GM18861 (cell line): ENCODE data around the gene JADE3.

Source experiments
- ATAC-seq: cut with Tn5 transposase; IDR thresholded peaks from one replicate; pipeline ENCODE4 v1.9.1; 2021; ENCODE audit not compliant: unreplicated experiment

The JADE3 gene

GRCh38 chrX:46912098-46912602, at the start of gene JADE3:
TSS of gene JADE3 (plus strand) at chrX:46912421. CDS start at chrX:46984895, 72,474 bp downstream.
- ATAC-seq: no peak

- ATAC-seq: no peak
These were observed 49.1 kb upstream of the JADE3 start for GRCh38 chrX:46863072-46863471.

- ATAC-seq: no peak
These were observed 47.6 kb upstream of the JADE3 start for GRCh38 chrX:46864606-46865005.

GRCh38 chrX:46865281-46865680, 46.9 kb upstream of the JADE3 start:
- no peak for ATAC-seq

GRCh38 chrX:46866726-46867125, 45.5 kb upstream of the JADE3 start:
- no peak for ATAC-seq

- no peak for ATAC-seq
These were observed 38.5 kb upstream of the JADE3 start for GRCh38 chrX:46873746-46874145.

GRCh38 chrX:46876901-46877300, 35.3 kb upstream of the JADE3 start:
- no peak for ATAC-seq

- ATAC-seq: no peak
These were observed 30.0 kb upstream of the JADE3 start for GRCh38 chrX:46882266-46882665.

- ATAC-seq: no peak
These were observed 27.4 kb upstream of the JADE3 start for GRCh38 chrX:46884799-46885198.

- ATAC-seq: no peak
These were observed 14.0 kb upstream of the JADE3 start for GRCh38 chrX:46898207-46898606.

- ATAC-seq: peak; percentile 74
These were observed 8.6 kb upstream of the JADE3 start for GRCh38 chrX:46903458-46904242.

GRCh38 chrX:46904626-46905025, 7.6 kb upstream of the JADE3 start:
- ATAC-seq: no peak

- ATAC-seq: no peak
These were observed 1.8 kb upstream of the JADE3 start for GRCh38 chrX:46910415-46910814.

- no peak for ATAC-seq
These were observed 626 bp downstream of the JADE3 start for GRCh38 chrX:46912603-46913491.

- no peak for ATAC-seq
These were observed 1.4 kb downstream of the JADE3 start for GRCh38 chrX:46913667-46914066.

- ATAC-seq: no peak
These were observed 4.1 kb downstream of the JADE3 start for GRCh38 chrX:46916273-46916672.

- no peak for ATAC-seq
These were observed 5.4 kb downstream of the JADE3 start for GRCh38 chrX:46917622-46918021.

GRCh38 chrX:46918434-46918833, 6.2 kb downstream of the JADE3 start:
- ATAC-seq: no peak

- no peak for ATAC-seq
These were observed 8.0 kb downstream of the JADE3 start for GRCh38 chrX:46920235-46920634.

GRCh38 chrX:46922611-46923010, 10.4 kb downstream of the JADE3 start:
- no peak for ATAC-seq

- ATAC-seq: no peak
These were observed 15.5 kb downstream of the JADE3 start for GRCh38 chrX:46927718-46928117.
